PC-3 (cell line): Measurements from ENCODE around the gene OR12D3. TPM values are rescaled to one million over a fixed set of nuclear protein-coding genes. Genes with fewer than 3 reads are reported as not detected.
A peak's percentile ranks its signal among the peaks of the same experiment; 100 is the strongest.

Experiments used
- ATAC-seq: fragments of 200-7000 bp; cut with Tn5 transposase; 2 replicates; pipeline ENCODE4 v1.9.1; 2020; ENCODE audit warnings: mild to moderate bottlenecking, moderate library complexity
- BruUV-seq: library from RNA; stranded (reverse); fragments of 400-500 nt; replicated peaks from 2 replicates; lab custom pipeline; 2021; lab: Mats Ljungman, UMichigan
- CTCF ChIA-PET: fragments of 300-600 bp; sonication (Branson Sonifier 250); formaldehyde crosslinking; loops from one replicate; lab custom pipeline; 2022; ENCODE audit warnings: antibody characterized with exemption; lab: Charles Lee
- POLR2A ChIA-PET: fragments of 300-600 bp; sonication (Branson Sonifier 250); formaldehyde crosslinking; loops from one replicate; lab custom pipeline; 2022; ENCODE audit warnings: antibody characterized with exemption; ENCODE audit not compliant: unreplicated experiment; lab: Charles Lee
- DNase-seq: peaks from one replicate; pipeline ENCODE4 v3.0.0-alpha.2; 2015
- H2AFZ ChIP-seq: fragments of 300-600 bp; sonication (generic); 2 replicates; pipeline ENCODE4 v1.6.0; 2016; ENCODE audit warnings: antibody characterized with exemption, low read length
- H3F3A ChIP-seq: fragments of 300-600 bp; sonication (generic); one replicate; pipeline ENCODE4 v1.6.0; 2017; ENCODE audit warnings: antibody characterized with exemption, low read length, control low read depth, mild to moderate bottlenecking; ENCODE audit not compliant: unreplicated experiment
- H3K27ac ChIP-seq: fragments of 300-600 bp; sonication (generic); 2 replicates; pipeline ENCODE4 v1.5.1; 2016; ENCODE audit warnings: mild to moderate bottlenecking, low read length
- H3K27me3 ChIP-seq: fragments of 300-600 bp; sonication (generic); 2 replicates; pipeline ENCODE4 v1.6.1; 2016; ENCODE audit warnings: low read length, mixed read lengths
- H3K36me3 ChIP-seq: fragments of 300-600 bp; sonication (generic); 2 replicates; pipeline ENCODE4 v1.6.1; 2016; ENCODE audit warnings: low read depth, mixed run types, low read length, mixed read lengths
- H3K4me1 ChIP-seq: fragments of 300-600 bp; sonication (generic); 2 replicates; pipeline ENCODE4 v1.5.1; 2016; ENCODE audit warnings: low read length; ENCODE audit not compliant: insufficient read depth
- H3K4me2 ChIP-seq: fragments of 300-600 bp; sonication (generic); 2 replicates; pipeline ENCODE4 v1.6.0; 2016; ENCODE audit warnings: low read length
- H3K4me3 ChIP-seq: fragments of 300-600 bp; sonication (generic); 2 replicates; pipeline ENCODE4 v1.5.1; 2016; ENCODE audit warnings: mild to moderate bottlenecking, low read length, mixed read lengths
- H3K79me2 ChIP-seq: fragments of 300-600 bp; sonication (generic); 2 replicates; pipeline ENCODE4 v1.6.1; 2017; ENCODE audit warnings: low read length, mixed read lengths
- H3K9ac ChIP-seq: fragments of 300-600 bp; sonication (generic); 2 replicates; pipeline ENCODE4 v1.6.0; 2016; ENCODE audit warnings: mild to moderate bottlenecking, low read length
- H3K9me2 ChIP-seq: fragments of 300-600 bp; sonication (generic); replicated peaks from 2 replicates; pipeline ENCODE4 v1.6.1; 2016; ENCODE audit warnings: mixed run types, low read length, mixed read lengths
- H3K9me3 ChIP-seq: fragments of 300-600 bp; sonication (generic); 2 replicates; pipeline ENCODE4 v1.6.1; 2016; ENCODE audit warnings: low read length, mixed read lengths
- H4K20me1 ChIP-seq: fragments of 300-600 bp; sonication (generic); 2 replicates; pipeline ENCODE4 v1.6.1; 2016; ENCODE audit warnings: low read length, mixed read lengths
- EZH2 ChIP-seq: fragments of 300-600 bp; sonication (generic); IDR thresholded peaks from one replicate; pipeline ENCODE4 v1.6.1; 2017; ENCODE audit warnings: antibody characterized with exemption, mild to moderate bottlenecking, low read length; ENCODE audit not compliant: unreplicated experiment
- EZH2phosphoT487 ChIP-seq: fragments of 300-600 bp; sonication (generic); IDR thresholded peaks from 2 replicates; pipeline ENCODE4 v1.6.1; 2018; ENCODE audit warnings: mild to moderate bottlenecking, antibody characterized with exemption, low read length, borderline replicate concordance
- intact Hi-C: fragments of 100-400 bp; cut with micrococcal nuclease; formaldehyde crosslinking; loops from 2 replicates; pipeline ENCODE4 v1.9.0; 2023
- total RNA-seq: library from RNA; depleted of rRNA; stranded (reverse); fragments of >200 nt; gene quantifications from 2 replicates; pipeline ENCODE4 v1.2.3, GENCODE V29; 2014
- TF ChIP-seq, protein P1 (sequence below): fragments of 300-600 bp; sonication (generic); conservative IDR thresholded peaks from 2 replicates; pipeline ENCODE4 v1.5.1; 2017; ENCODE audit warnings: antibody characterized with exemption, low read depth, mild to moderate bottlenecking, low read length

The OR12D3 gene
- total RNA-seq, 1 experiment from 2014 or later: not detected

DNA sequence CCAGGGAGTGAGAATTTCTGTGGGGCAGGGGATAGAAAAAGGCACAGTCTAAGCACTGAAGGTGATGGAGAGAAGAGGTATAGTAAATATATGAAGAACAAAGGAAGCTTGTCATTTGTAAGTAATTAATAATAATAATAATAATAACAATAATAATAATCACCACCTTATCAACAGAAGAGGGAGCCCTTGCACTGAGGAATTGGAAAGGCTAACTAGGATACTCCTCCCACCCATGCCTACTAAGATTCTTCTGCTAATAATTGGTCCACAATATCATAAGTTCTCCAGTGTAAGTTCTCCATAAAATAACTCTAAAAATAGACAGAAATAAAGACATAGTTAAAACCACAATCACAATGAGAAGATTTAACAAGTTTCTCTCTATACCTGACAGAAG lies 912 bp upstream of the OR12D3 start:
- no peak for TF ChIP-seq EZH2
- TF ChIP-seq, protein P1, sequence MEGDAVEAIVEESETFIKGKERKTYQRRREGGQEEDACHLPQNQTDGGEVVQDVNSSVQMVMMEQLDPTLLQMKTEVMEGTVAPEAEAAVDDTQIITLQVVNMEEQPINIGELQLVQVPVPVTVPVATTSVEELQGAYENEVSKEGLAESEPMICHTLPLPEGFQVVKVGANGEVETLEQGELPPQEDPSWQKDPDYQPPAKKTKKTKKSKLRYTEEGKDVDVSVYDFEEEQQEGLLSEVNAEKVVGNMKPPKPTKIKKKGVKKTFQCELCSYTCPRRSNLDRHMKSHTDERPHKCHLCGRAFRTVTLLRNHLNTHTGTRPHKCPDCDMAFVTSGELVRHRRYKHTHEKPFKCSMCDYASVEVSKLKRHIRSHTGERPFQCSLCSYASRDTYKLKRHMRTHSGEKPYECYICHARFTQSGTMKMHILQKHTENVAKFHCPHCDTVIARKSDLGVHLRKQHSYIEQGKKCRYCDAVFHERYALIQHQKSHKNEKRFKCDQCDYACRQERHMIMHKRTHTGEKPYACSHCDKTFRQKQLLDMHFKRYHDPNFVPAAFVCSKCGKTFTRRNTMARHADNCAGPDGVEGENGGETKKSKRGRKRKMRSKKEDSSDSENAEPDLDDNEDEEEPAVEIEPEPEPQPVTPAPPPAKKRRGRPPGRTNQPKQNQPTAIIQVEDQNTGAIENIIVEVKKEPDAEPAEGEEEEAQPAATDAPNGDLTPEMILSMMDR: peak; percentile 34; the same call in 1 of the 2 replicates
- intact Hi-C loops: loop anchor here (1.0 kb wide), 1 partner anchor 213 kb away; no protein-coding TSS in a partner anchor
- Histone ChIP-seq H3K9me3 (no peaks in the 10 kb centered on the region), H3K4me3 (no peak overlapping the region), H2AFZ (no peak overlapping the region), H3K4me2 (no peak overlapping the region), H3K36me3 (no peaks in the 10 kb centered on the region), H3K9me2 (no peaks in the 10 kb centered on the region), H3K79me2 (no peaks in the 10 kb centered on the region), H3F3A (no peaks in the 10 kb centered on the region), H4K20me1 (no peaks in the 10 kb centered on the region), H3K9ac (no peak overlapping the region), H3K27ac (no peak overlapping the region), H3K27me3 (peaks cover 24% of the 10 kb centered on the region), H3K4me1 (no peaks in the 10 kb centered on the region)
- ChIA-PET CTCF (interaction anchor here (0.5 to 1.2 kb wide), 2 partner anchors 79 to 212 kb away, joined by 4 to 11 read pairs; no protein-coding TSS in a partner anchor), POLR2A (no interaction called here)
- ATAC-seq (no peak), DNase-seq (peak; percentile 54)
- no TSS peak for BruUV-seq

DNA sequence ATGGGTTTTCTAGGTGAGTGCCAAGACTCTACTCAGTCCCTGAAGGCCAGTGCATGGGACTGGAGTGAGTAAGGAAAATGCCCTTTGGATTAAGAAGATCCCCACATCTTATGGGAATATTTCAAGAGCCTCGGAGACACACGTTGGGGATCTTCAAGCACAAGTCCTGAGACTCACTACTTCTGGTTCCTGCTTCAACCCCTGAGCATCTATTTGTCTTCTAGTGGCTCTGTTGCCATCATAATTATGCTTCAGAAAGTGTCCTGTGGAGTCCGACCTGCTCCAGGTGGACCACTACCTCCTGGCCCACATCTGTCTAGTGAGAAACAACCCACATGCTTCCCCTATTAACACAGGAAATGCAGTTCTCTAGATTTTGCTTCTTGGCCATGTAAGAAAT lies 6.3 kb downstream of the OR12D3 start, which contains the start of gene OR5V1:
OR5V1 (minus strand) TSS at position 101 of the 400 bp plus-strand sequence. CDS start 12,670 bp downstream, outside the sequence.
- H3K36me3 ChIP-seq: no peaks in the 10 kb centered on the region
- H3K9me3 ChIP-seq: no peaks in the 10 kb centered on the region
- H2AFZ ChIP-seq: no peak within 1 kb of the TSS
- no peak within 1 kb of the TSS for H3K4me3 ChIP-seq
- no peak within 1 kb of the TSS for H3K9ac ChIP-seq
- POLR2A ChIA-PET: no interaction called here
- TF ChIP-seq EZH2phosphoT487 (no peak), EZH2 (no peak)
- TF ChIP-seq, protein P1: no peak
- no peaks in the 10 kb centered on the region for H3K4me1 ChIP-seq
- no peak within 1 kb of the TSS for H3K4me2 ChIP-seq
- no peak within 1 kb of the TSS for H3K27ac ChIP-seq
- CTCF ChIA-PET: no interaction called here
- no peaks in the 10 kb centered on the region for H3F3A ChIP-seq
- ATAC-seq (no peak), DNase-seq (no peak)
- H3K79me2 ChIP-seq: no peaks in the 10 kb centered on the region
- H3K27me3 ChIP-seq: peaks cover 14% of the 10 kb centered on the region; the same call in 1 of the 2 replicates
- H4K20me1 ChIP-seq: no peaks in the 10 kb centered on the region
- no peaks in the 10 kb centered on the region for H3K9me2 ChIP-seq
- BruUV-seq: no TSS peak
- intact Hi-C loops: no loop called here

DNA sequence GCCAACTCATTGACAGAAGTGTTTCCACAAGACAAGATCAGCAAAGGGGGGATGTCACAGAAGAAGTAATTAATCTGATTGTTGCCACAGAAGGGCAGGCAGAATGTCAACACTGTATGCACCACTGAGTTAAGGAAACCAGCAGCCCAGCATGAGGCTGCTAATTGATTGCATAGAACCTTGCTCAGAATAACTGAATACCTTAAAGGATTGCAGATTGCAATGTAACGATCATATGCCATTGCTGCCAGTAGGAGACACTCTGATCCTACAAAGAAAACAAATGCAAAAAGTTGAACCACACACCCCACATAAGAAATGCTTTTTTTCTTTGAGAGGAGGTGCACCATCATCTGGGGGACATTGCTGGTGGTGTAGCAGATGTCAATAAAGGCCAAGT lies 19.5 kb downstream of the OR12D3 start:
- Histone ChIP-seq H3K9ac (no peak overlapping the region), H3K4me3 (no peak overlapping the region), H3K9me2 (no peaks in the 10 kb centered on the region), H3K36me3 (no peaks in the 10 kb centered on the region), H3K4me2 (no peak overlapping the region), H3K79me2 (no peaks in the 10 kb centered on the region), H3K9me3 (no peaks in the 10 kb centered on the region), H2AFZ (no peak overlapping the region), H3K27me3 (peaks cover 20% of the 10 kb centered on the region), H3K4me1 (no peaks in the 10 kb centered on the region), H4K20me1 (no peaks in the 10 kb centered on the region), H3F3A (no peaks in the 10 kb centered on the region), H3K27ac (no peak overlapping the region)
- intact Hi-C loops: no loop called here
- TF ChIP-seq EZH2: no peak
- TF ChIP-seq, protein P1: 0 out of 2 replicates have a peak, but pooled peaks have one; percentile 20
- no peak for ATAC-seq
- DNase-seq: no peak
- ChIA-PET CTCF (no interaction called here), POLR2A (no interaction called here)
- no TSS peak for BruUV-seq
